Measurements from ENCODE around the gene DMD. TPM values are rescaled to one million over a fixed set of nuclear protein-coding genes. Genes with fewer than 3 reads are reported as not detected.

Gene DMD
- total and polyA plus RNA-seq, 12 donors = 28.5 to 228 (median 168) TPM

DNA sequence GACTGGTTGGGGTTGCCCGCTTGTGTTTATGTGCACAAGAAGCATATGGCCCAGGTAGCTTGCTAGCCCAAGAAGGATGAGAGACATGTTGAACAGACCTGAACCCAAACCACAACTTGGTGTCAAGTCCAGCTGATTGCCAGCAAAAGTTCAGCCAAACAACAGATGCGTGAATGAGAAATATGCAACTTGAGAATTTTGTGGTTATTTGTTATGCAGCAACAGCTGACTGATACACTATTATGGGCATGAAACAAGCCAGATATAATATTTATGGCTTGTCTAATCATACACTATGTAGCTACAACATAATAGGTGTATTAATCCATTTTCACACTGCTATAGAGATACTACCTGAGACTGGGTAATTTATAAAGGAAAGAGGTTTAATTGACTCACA is 2073.2 kb downstream of the DMD start:
- intact Hi-C loops (cut with DNase I) = no loop called here
- no peak overlapping the region for H3K27ac ChIP-seq
- 98 to 100% methylated on average over 2 of the region's 2 CpGs for WGBS, 2 donors
- H3K36me3 ChIP-seq = peaks cover 0 to 24% (median 0%) of the 10 kb centered on the region in 9 donors
- peaks cover 0 to 9% (median 0%) of the 10 kb centered on the region in 9 donors for H3K4me1 ChIP-seq
- peaks cover 0 to 6% (median 0%) of the 10 kb centered on the region in 11 donors for H3K9me3 ChIP-seq
- TF ChIP-seq, protein P1, sequence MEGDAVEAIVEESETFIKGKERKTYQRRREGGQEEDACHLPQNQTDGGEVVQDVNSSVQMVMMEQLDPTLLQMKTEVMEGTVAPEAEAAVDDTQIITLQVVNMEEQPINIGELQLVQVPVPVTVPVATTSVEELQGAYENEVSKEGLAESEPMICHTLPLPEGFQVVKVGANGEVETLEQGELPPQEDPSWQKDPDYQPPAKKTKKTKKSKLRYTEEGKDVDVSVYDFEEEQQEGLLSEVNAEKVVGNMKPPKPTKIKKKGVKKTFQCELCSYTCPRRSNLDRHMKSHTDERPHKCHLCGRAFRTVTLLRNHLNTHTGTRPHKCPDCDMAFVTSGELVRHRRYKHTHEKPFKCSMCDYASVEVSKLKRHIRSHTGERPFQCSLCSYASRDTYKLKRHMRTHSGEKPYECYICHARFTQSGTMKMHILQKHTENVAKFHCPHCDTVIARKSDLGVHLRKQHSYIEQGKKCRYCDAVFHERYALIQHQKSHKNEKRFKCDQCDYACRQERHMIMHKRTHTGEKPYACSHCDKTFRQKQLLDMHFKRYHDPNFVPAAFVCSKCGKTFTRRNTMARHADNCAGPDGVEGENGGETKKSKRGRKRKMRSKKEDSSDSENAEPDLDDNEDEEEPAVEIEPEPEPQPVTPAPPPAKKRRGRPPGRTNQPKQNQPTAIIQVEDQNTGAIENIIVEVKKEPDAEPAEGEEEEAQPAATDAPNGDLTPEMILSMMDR (IDR thresholded peaks at IDR 0.05) = no peak
- ATAC-seq = no peak
- H3K27me3 ChIP-seq = no peaks in the 10 kb centered on the region
- no peak for DNase-seq
- H3K4me3 ChIP-seq = no peak overlapping the region

DNA sequence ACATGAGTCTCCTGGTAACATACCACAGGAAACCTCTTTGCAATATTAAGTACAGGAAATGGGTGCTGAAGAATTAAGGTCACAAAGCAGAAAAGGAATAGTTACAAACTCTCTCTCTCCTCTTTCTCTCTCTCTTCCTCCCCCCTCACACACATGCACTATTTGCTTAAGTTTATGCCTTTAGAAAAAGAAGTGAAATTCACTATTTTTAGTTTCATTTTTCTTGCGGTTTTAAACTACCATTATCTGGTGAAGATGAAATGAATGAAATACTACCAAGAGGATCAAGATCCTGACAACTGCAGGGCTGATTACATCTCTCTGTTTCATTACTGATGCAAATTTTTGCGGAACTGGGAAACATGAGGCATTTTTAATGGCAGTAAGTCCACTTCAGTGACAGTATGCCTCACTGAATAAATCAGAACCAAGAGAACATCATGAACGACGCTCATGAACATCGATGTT is 2075.2 kb downstream of the DMD start:
- TF ChIP-seq, protein P1 (IDR thresholded peaks at IDR 0.05) = no peak
- Histone ChIP-seq H3K4me3 (no peak overlapping the region), H3K27me3 (no peaks in the 10 kb centered on the region), H3K36me3 (peaks cover 0 to 40% (median 0%) of the 10 kb centered on the region in 9 donors), H3K27ac (no peak overlapping the region), H3K4me1 (peaks cover 0 to 13% (median 0%) of the 10 kb centered on the region in 9 donors), H3K9me3 (peaks cover 0 to 6% (median 0%) of the 10 kb centered on the region in 11 donors)
- DNase-seq (no peak), ATAC-seq (no peak)
- 84 to 89% methylated on average over 5 of the region's 5 CpGs for WGBS, 2 donors
- intact Hi-C loops (cut with DNase I) = no loop called here

DNA sequence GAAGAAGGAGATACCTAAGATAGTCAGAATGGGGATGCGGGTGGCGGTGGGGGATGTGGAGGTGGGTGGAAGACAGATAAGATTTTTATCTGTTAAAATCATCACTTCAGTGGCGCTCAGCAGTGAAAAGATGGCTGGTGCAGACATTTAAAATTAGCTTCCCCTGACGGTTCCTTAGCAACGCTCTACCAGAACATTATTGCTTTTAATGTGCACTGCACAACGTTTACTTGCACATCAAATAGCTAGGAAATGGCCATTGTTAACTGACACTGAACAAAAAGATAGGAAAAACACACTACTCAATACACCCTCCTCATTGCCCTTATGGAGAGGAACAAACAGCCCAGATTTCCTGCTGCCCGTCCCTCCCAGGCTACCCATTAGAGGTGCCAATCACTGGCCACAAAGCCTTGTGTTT is 2078.5 kb downstream of the DMD start:
- Histone ChIP-seq H3K36me3 (peaks cover 0 to 26% (median 0%) of the 10 kb centered on the region in 9 donors), H3K4me3 (no peak overlapping the region), H3K9me3 (peaks cover 0 to under 1% (median 0%) of the 10 kb centered on the region in 11 donors), H3K27ac (no peak overlapping the region), H3K27me3 (no peaks in the 10 kb centered on the region), H3K4me1 (peaks cover 0 to 34% (median 0%) of the 10 kb centered on the region in 9 donors)
- intact Hi-C loops (cut with DNase I) = no loop called here
- TF ChIP-seq, protein P1 (IDR thresholded peaks at IDR 0.05) = no peak
- no peak for DNase-seq
- WGBS, 2 donors = 62 to 67% methylated on average over 7 of the region's 7 CpGs
- ATAC-seq = no peak

DNA sequence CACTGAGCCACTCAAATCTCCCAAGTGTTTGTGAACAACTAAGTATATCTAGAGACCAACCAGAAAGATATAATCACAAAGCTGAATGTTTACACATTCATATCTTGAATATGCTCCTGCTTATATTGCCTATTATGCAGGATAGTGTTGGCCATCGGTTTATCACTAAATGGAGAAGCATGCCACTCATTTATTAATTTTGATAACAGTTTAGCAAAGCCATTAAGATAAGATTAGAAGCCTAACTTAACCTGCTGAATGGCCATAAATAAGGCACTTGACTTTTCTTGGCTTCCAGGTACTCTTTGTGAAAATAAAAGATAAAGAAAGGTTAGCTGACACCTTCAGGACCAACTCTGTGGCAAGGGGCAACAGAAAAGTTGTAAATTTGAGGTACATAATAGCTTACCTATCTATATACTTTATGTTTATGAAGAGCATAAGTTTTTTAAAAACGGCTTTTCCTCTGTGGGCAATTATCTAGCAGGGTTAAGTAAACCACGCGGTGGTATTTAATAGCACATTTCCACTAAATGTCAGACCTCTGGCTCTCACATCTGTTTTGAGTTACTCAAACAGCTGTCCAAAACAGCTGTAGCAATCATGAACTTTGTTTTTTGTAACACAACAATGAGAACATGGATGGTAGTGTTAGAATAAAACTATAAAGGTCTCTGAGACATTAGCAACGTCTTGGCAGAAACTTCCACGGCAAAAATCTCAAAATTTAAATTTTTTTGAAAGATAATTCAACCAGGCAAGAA is 2080.7 kb downstream of the DMD start:
- TF ChIP-seq, protein P1 (IDR thresholded peaks at IDR 0.05) = no peak
- DNase-seq (no peak), ATAC-seq (peak in 1 of 8 donors; percentile 52)
- Histone ChIP-seq H3K27me3 (no peaks in the 10 kb centered on the region), H3K4me1 (peaks cover 0 to 31% (median 0%) of the 10 kb centered on the region in 9 donors), H3K4me3 (no peak overlapping the region), H3K27ac (peak overlapping the region in 1 of 10 donors; percentile 22), H3K36me3 (peaks cover 0 to 26% (median 0%) of the 10 kb centered on the region in 9 donors), H3K9me3 (no peaks in the 10 kb centered on the region)
- 60 to 63% methylated on average over 6 of the region's 6 CpGs for WGBS, 2 donors
- intact Hi-C loops (cut with DNase I) = no loop called here
